ENCODE data around the gene MGA. TPM values are rescaled to one million over a fixed set of nuclear protein-coding genes. Genes with fewer than 3 reads are reported as not detected.

The MGA gene
- total and polyA plus RNA-seq, 2 of the 8 experiments (the other 6 are each of a cell fraction or from before 2014, with no cell fraction given) = 7.6 to 53.2 TPM

GRCh38 chr15:41817327-41817726, 157.1 kb downstream of the MGA start (continued):
- TF ChIP-seq CHD7 (IDR thresholded peaks at IDR 0.05; ENCODE audit: insufficient replicate concordance, low read length) (no peak), TAF7 (optimal IDR thresholded peaks at IDR 0.05; ENCODE audit: borderline replicate concordance, low read depth, low read length) (no peak), CTCF (IDR thresholded peaks at IDR 0.05; ENCODE audit: control extremely low read depth in 1 of 3, insufficient read depth in 1 of 3, low read depth in 1 of 3, low read length in 3 of 3) (no peak)

Measured in H1 (cell line).